Measurements from ENCODE around the gene SCAPER.
"Not testable (repeated sequence)": the region's sequence is repeated elsewhere in the genome, so short reads cannot be mapped to it uniquely, and the experiment has no call there.

Gene SCAPER

DNA sequence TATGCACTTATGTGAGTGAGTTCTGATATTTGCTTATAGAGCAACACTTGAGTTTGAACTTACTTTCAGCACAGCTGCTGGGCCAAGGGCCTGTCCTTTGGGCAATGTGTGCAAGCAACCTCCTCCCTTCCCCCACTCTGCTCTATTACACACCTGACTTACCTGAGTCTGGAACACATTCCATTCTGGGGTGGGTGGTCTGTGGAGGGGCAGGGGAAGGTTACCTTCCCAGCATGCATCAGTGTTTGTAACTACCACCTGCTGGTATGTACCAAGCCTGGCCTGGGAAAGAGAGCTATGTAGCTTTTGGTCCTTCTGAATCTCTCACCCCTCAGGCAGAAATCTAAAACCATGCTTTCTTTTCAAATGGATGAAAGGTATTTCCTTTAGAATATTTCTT is 465.6 kb downstream of the SCAPER start:
- in situ Hi-C loops (cut with MboI; ENCODE audit: low sequenced_read_pairs): no loop called here

DNA sequence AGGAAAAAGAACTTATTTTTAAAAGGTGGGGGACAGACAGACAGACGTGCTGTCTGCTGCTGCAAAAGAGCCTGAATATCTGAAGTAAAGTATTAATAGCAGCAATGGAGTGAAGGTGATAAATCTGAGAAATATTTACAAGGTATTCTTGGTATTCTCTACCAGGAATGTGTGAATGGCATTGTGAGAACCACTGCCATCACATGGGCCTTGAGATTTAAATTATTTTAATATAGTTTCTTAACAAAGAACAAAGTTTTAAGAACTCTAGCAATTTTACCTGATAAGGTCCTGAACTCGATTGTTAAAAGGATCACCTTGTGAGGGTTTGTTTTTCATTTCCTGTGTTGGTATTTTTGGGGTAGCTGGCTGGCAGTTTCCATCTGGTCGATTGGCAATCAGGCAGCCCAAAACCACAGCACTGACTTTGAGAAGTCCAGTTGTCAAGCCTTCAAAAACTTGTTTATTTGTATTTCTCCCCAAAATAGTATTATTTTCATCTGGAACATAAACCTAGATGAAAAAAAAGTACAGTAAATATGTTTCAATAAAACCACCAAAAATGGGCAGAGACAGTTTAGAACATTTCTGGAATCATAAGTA is 471.2 kb downstream of the SCAPER start:
- in situ Hi-C loops (cut with MboI; ENCODE audit: low sequenced_read_pairs): no loop called here

DNA sequence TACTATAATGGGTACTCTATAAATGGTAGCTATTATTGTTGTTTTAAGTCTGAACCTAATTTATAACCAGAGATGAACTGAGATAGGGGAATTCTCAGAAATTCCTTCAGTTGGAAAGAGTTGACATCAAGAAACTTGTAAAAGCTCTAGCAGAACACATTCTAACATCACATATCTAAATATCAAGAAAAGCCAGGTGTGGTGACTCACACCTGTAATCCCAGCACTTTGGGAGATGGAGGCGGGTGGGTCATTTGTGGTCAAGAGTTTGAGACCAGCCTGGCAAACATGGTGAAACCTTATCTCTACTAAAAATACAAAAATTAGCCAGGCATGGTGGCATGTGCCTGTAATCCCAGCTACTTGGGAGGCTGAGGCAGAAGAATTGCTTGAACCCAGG is 472.1 kb downstream of the SCAPER start:
- in situ Hi-C loops (cut with MboI; ENCODE audit: low sequenced_read_pairs): not testable (repeated sequence)

DNA sequence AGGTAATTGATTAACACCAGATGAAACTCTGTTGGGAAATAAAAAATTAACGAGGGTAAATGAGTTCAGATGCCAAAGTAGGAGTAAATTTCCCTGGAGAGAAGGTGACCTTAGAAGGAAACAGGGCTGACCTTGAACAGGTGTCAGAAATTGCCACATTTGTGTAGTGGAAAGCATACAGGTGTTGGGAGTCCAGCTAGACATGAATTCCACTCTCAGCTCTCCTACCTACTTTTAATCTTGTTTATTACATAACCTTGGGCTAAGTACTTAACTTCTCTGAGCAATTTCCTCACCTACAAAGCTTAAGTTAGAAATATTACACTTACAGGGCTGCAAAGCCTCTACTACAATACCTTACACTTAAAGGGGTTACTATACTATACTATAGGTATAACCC is 472.5 kb downstream of the SCAPER start:
- in situ Hi-C loops (cut with MboI; ENCODE audit: low sequenced_read_pairs): no loop called here

- in situ Hi-C loops (cut with MboI; ENCODE audit: low sequenced_read_pairs): no loop called here
These were observed 473.2 kb downstream of the SCAPER start for GRCh38 chr15:76431971-76432370.

DNA sequence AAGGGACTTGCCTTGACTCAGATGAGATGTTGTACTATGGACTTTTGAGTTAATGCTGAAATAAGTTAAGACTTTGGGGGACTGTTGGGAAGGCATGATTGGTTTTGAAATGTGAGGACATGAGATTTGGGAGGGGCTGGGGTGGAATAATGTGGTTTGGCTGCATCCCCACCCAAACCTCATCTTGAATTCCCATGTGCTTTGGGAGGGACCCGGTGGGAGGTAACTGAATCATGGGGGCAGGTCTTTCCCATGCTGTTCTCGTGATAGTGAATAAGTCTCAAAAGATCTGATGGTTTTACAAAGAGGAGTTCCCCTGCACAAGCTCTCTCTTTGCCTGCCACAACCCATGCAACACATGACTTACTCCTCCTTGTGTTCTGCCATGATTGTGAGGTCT is 474.4 kb downstream of the SCAPER start:
- in situ Hi-C loops (cut with MboI; ENCODE audit: low sequenced_read_pairs): not testable (repeated sequence)

DNA sequence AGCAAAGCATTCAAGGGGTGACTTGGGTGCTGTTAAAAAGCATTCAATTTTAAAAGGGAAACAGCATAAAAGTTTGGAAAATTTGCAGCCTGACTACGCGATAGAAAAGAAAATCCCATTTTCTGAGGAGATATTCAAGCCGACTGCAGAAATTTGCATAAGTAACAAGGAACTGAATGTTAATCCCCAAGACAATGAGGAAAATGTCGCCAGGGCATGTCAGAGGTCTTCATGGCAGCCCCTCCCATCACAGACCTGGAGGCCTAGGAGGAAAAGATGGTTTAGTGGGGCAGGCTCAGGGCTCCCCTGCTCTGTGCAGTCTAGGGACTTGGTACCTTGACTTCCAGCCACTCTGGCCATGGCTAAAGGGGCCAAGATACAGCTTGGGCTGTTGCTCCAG is 475.5 kb downstream of the SCAPER start:
- in situ Hi-C loops (cut with MboI; ENCODE audit: low sequenced_read_pairs): no loop called here

DNA sequence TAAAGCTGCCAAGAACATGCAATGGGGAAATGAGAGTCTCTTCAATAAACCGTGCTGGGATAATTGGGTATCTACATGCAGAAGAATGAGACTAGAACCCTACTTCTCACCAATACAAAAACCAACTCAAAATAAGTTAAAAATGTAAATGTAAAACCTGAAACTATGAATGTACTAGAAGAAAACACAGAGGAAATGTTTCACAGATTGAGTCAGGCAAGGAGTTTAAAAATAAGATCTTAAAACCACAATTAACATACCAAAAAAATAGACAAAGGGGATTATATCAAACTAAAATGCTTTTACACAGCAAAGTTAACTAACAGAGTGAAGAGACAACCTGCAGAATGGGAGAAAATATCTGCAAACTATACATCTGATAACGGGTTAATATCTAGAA is 478.2 kb downstream of the SCAPER start:
- in situ Hi-C loops (cut with MboI; ENCODE audit: low sequenced_read_pairs): no loop called here

DNA sequence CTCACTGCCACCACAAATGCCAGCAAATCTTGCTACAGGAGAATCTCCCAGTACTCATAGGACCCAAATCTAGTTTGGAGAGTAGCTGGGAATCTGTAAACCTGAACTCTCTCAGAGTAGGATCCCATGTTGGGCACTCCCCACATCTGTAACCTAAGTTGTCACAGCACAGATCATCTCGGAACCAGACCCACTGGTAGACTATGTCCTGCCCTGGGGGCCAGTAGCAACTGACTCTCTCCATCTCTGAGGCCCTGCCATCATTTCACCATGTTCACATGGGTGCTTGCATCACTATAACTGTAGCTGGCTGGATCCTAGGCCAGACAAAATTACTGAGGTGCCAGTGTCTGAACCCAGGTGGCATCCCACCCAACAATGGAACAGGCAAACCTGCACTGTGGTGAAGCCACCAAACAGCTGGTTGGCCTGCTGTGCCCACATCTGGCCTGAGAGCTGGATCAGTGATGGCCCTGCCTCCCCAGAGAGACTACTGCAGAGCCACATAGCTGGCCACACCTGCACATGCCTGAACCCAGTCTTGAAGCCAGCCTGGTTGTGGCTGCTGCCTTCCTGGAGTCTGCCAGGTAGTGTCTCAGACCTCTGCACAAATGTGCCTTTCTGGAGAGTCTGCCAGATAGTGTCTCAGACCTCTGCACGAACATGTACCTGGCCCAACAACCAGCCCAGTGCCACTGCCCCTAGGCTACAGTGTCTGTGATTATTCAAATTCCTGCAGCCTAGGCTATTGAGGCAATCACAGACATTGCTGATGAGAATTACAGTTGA is 486.6 kb downstream of the SCAPER start:
- in situ Hi-C loops (cut with MboI; ENCODE audit: low sequenced_read_pairs): no loop called here

GRCh38 chr15:76401285-76401684 is 503.9 kb downstream of the SCAPER start:
- in situ Hi-C loops (cut with MboI; ENCODE audit: low sequenced_read_pairs): no loop called here

- in situ Hi-C loops (cut with MboI; ENCODE audit: low sequenced_read_pairs): no loop called here
These were observed 506.6 kb downstream of the SCAPER start for GRCh38 chr15:76398317-76399104.

DNA sequence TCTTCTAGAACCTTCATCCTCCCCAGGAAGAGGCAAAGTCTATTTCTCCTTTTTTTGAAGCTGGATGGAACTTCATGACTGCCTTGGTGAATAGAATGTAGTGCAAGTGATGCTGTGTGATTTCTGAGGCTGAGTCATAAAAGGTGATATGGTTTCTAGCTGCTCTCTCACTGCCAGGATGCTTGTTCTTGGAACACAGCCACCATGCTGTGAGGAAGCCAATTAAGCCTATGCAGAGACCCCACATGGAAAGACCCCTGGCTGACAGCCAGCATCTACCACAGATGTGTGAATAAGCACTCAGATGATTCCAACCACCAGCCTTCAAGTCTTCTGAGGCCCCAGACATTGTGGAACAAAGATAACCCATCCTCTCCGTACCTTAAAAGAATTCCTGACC is 511.5 kb downstream of the SCAPER start:
- in situ Hi-C loops (cut with MboI; ENCODE audit: low sequenced_read_pairs): no loop called here

GRCh38 chr15:76391847-76392246 is 513.3 kb downstream of the SCAPER start:
- in situ Hi-C loops (cut with MboI; ENCODE audit: low sequenced_read_pairs): no loop called here

GRCh38 chr15:76391309-76391708 is 513.8 kb downstream of the SCAPER start:
- in situ Hi-C loops (cut with MboI; ENCODE audit: low sequenced_read_pairs): no loop called here

GRCh38 chr15:76390571-76390970 is 514.6 kb downstream of the SCAPER start:
- in situ Hi-C loops (cut with MboI; ENCODE audit: low sequenced_read_pairs): no loop called here

DNA sequence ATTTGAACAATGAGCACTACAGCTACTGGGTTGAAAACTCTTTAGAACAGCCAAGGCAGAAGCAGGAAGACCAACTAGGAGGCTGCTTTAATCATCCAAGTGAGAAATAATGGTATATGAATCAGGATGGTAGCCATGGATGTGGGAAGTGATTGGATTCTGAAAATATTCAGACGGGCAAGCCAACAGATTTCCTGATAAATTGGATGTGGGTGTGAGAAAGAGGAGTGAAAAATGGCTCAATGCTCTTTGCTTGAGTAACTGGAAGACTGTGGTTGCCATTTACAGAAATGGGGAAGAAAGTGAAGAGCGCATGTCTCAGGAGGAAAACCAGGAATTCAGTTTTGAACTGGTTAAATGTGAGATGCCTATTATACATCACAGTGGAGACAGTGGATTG is 518.2 kb downstream of the SCAPER start:
- in situ Hi-C loops (cut with MboI; ENCODE audit: low sequenced_read_pairs): no loop called here

GRCh38 chr15:76386178-76386577 is 519.0 kb downstream of the SCAPER start:
- in situ Hi-C loops (cut with MboI; ENCODE audit: low sequenced_read_pairs): no loop called here

GRCh38 chr15:76384409-76384808 is 520.7 kb downstream of the SCAPER start:
- in situ Hi-C loops (cut with MboI; ENCODE audit: low sequenced_read_pairs): no loop called here

DNA sequence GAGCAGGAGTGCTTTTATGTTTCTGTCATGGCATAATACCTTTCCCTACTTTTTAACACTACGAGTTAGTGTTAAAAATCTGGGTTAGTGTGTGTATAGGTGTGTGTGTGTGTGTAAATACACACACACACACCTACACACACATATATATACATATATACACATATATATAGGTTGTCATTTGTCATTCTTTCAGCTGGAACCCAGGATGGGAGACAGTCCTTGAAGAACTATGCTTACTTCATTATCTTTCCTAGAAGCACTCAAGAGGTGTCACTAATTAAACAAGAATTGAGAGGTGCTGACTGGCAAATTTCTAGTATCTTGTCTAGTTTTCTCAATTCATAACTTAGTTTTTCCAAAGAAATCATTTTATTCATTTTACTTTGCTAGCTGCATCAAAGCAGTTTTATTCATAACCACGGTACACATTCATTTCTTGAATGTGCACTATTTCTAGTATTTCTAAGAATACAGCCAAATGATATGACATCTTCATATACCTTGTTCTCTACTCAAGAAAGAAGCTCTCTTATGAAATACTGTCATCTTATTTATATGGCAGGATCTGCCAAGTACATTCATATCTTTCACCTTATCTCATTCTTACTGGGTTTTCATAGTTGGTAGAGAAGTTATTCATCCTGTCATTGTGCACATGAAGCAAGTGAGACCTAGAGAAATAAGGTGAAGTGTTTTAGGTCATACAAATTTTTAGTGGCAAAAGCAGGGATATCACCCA is 522.0 kb downstream of the SCAPER start:
- in situ Hi-C loops (cut with MboI; ENCODE audit: low sequenced_read_pairs): no loop called here

DNA sequence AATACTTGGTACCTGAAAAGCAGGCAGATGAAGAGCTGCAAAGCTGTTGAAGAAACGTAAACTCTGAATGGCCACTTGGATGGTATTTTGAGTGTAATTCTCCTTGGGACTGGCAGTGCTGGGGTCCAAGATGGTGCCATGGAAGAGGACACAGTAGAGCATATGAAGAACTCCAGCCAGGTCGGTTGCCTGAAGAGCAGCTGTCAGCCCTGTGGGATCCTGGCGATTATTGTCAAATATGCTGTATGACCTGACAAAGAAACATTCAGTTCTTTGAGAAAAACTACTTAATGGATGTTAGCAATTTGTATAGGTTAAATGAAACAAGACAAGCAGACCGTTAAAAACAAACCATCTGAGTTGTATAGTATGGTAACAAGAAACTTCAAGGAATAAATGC is 523.8 kb downstream of the SCAPER start:
- in situ Hi-C loops (cut with MboI; ENCODE audit: low sequenced_read_pairs): no loop called here

GRCh38 chr15:76380249-76380648 is 524.9 kb downstream of the SCAPER start:
- in situ Hi-C loops (cut with MboI; ENCODE audit: low sequenced_read_pairs): no loop called here

Data from hTERT RPE-1 (cell line).